ENCODE measurements around the gene GCAT.

DNA sequence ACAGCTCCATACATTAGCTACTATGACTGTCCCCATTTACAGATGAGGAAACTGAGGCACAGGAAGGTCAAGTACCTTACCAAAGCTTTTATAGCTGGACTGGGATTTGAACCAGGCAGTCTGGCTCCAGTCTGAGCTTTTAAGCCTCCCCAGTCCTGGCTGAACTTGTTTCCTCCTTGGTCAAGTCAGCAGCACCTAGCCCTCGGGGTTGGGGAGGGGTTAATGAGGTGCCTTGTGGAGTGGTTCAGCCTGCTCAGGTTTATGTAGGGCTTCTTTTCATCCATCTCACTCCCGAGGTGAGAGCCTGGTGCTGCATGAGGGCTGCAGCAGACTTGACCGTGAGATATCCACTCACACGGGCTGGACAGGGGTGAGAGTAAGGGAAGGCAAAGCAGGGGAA, 36.7 kb upstream of the GCAT start:
- TF ChIP-seq, protein P1, sequence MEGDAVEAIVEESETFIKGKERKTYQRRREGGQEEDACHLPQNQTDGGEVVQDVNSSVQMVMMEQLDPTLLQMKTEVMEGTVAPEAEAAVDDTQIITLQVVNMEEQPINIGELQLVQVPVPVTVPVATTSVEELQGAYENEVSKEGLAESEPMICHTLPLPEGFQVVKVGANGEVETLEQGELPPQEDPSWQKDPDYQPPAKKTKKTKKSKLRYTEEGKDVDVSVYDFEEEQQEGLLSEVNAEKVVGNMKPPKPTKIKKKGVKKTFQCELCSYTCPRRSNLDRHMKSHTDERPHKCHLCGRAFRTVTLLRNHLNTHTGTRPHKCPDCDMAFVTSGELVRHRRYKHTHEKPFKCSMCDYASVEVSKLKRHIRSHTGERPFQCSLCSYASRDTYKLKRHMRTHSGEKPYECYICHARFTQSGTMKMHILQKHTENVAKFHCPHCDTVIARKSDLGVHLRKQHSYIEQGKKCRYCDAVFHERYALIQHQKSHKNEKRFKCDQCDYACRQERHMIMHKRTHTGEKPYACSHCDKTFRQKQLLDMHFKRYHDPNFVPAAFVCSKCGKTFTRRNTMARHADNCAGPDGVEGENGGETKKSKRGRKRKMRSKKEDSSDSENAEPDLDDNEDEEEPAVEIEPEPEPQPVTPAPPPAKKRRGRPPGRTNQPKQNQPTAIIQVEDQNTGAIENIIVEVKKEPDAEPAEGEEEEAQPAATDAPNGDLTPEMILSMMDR (IDR thresholded peaks at IDR 0.05): no peak
- TF ChIP-seq POLR2A (IDR thresholded peaks at IDR 0.05) (no peak), EP300 (IDR thresholded peaks at IDR 0.05) (no peak)
